B cell (primary cell): ENCODE data around the gene NTRK3. TPM values are rescaled to one million over a fixed set of nuclear protein-coding genes. Genes with fewer than 3 reads are reported as not detected.
A peak's percentile ranks its signal among the peaks of the same experiment; 100 is the strongest.

Source experiments
- ATAC-seq: fragments of 200-7000 bp; cut with Tn5 transposase; one replicate; pipeline ENCODE4 v1.10.0; 2021; ENCODE audit warnings: low read depth, mild to moderate bottlenecking, moderate number of reproducible peaks, moderate library complexity
- CTCF ChIA-PET: fragments of 350-600 bp; sonication (Branson Sonifier 250); formaldehyde crosslinking; loops from one replicate; lab custom pipeline; 2021; ENCODE audit warnings: antibody characterized with exemption, inconsistent platforms; lab: Charles Lee
- POLR2A ChIA-PET: fragments of 350-600 bp; sonication (Branson Sonifier 250); formaldehyde crosslinking; loops from one replicate; lab custom pipeline; 2021; ENCODE audit warnings: antibody characterized with exemption; lab: Charles Lee
- DNase-seq: peaks from one replicate; pipeline ENCODE4 v3.0.0; 2013
- H2AFZ ChIP-seq: 2 replicates; pipeline ENCODE4 v1.6.1; 2012; ENCODE audit warnings: mild to moderate bottlenecking, low read depth, low read length; ENCODE audit not compliant: insufficient read depth, poor library complexity, severe bottlenecking
- H3K27ac ChIP-seq, 2 donors: 1 replicate in 1 of 2; 2 replicates in 1 of 2; pipeline ENCODE4 v1.5.1; 2012 to 2013; ENCODE audit warnings: low read length in 2 of 2, mild to moderate bottlenecking in 2 of 2, moderate library complexity in 1 of 2
- H3K27me3 ChIP-seq, 4 experiments: fragments of 200-600 bp in 1 of 4; sonication (generic) in 1 of 4; replicated peaks in 1 of 4; 1 replicate in 2 of 4; 2 replicates in 2 of 4; pipeline versions ENCODE4 v1.6.1 to v1.7.0; 2013 to 2016; ENCODE audit warnings: low read length in 3 of 4, mild to moderate bottlenecking in 2 of 4, mixed read lengths in 1 of 4, moderate library complexity in 1 of 4; ENCODE audit not compliant: insufficient read depth in 4 of 4, control insufficient read depth in 3 of 4; ENCODE audit errors: control extremely low read depth in 1 of 4
- H3K36me3 ChIP-seq, 2 experiments: replicated peaks in 1 of 2; 1 replicate in 1 of 2; 2 replicates in 1 of 2; pipeline versions ENCODE4 v1.6.1 to v1.7.1; 2013; ENCODE audit warnings: low read length in 1 of 2; ENCODE audit not compliant: insufficient read depth in 2 of 2, control insufficient read depth in 1 of 2; ENCODE audit errors: control extremely low read depth in 1 of 2, extremely low read depth in 1 of 2
- H3K4me1 ChIP-seq, 2 donors: fragments of 200-600 bp in 1 of 2; sonication (generic) in 1 of 2; 1 replicate in 1 of 2; 2 replicates in 1 of 2; pipeline versions ENCODE4 v1.5.1 to v1.6.1; 2013 to 2017; ENCODE audit warnings: low read length in 2 of 2; ENCODE audit not compliant: control insufficient read depth in 2 of 2, insufficient read depth in 2 of 2
- H3K4me2 ChIP-seq: replicated peaks from 2 replicates; pipeline ENCODE3; 2012; ENCODE audit warnings: mild to moderate bottlenecking, low read depth, low read length; ENCODE audit not compliant: poor library complexity, severe bottlenecking
- H3K4me3 ChIP-seq, 5 experiments: fragments of 200-600 bp in 1 of 5; sonication (generic) in 1 of 5; 1 replicate in 3 of 5; 2 replicates in 2 of 5; pipeline versions ENCODE4 v1.5.1 to v1.7.0; 2011 to 2016; ENCODE audit warnings: low read length in 4 of 5, mild to moderate bottlenecking in 4 of 5, low read depth in 2 of 5, control low read depth in 1 of 5, moderate library complexity in 1 of 5; ENCODE audit not compliant: insufficient read depth in 1 of 5; ENCODE audit errors: control extremely low read depth in 1 of 5, extremely low read depth in 1 of 5
- H3K79me2 ChIP-seq: fragments of 200-600 bp; sonication (generic); one replicate; pipeline ENCODE4 v1.6.0; 2016; ENCODE audit warnings: low read length; ENCODE audit not compliant: control insufficient read depth, insufficient read depth
- H3K9ac ChIP-seq: fragments of 200-600 bp; sonication (generic); 2 replicates; pipeline ENCODE4 v1.6.1; 2017; ENCODE audit warnings: mild to moderate bottlenecking, low read length, moderate library complexity
- H3K9me3 ChIP-seq, 3 donors: one replicate each; pipeline versions ENCODE4 v1.6.1 to v1.7.1; 2013; ENCODE audit warnings: low read length in 2 of 3; ENCODE audit not compliant: control insufficient read depth in 2 of 3, insufficient read depth in 1 of 3; ENCODE audit errors: control extremely low read depth in 1 of 3
- H4K20me1 ChIP-seq: 2 replicates; pipeline ENCODE4 v1.6.0; 2012; ENCODE audit warnings: mild to moderate bottlenecking, low read length; ENCODE audit not compliant: insufficient read depth, control insufficient read depth, poor library complexity, severe bottlenecking
- H3K27ac Mint-ChIP-seq: one replicate; pipeline ENCODE4 v1.8.0; 2021; ENCODE audit warnings: mixed read lengths
- H3K27me3 Mint-ChIP-seq: one replicate; pipeline ENCODE4 v1.8.0; 2021; ENCODE audit warnings: mixed read lengths
- H3K4me1 Mint-ChIP-seq: one replicate; pipeline ENCODE4 v1.8.0; 2021; ENCODE audit warnings: mixed read lengths
- H3K4me3 Mint-ChIP-seq: one replicate; pipeline ENCODE4 v1.8.0; 2021; ENCODE audit warnings: mixed read lengths
- H3K9me3 Mint-ChIP-seq: one replicate; pipeline ENCODE4 v1.8.0; 2022; ENCODE audit warnings: mixed read lengths; ENCODE audit not compliant: insufficient read depth
- CTCF ChIP-seq: fragments of 200-600 bp; IDR thresholded peaks from one replicate; pipeline ENCODE4 v1.8.0; 2022; ENCODE audit warnings: antibody characterized with exemption, mild to moderate bottlenecking
- EZH2 ChIP-seq: IDR thresholded peaks from 2 replicates; pipeline ENCODE4 v1.6.1; 2012; ENCODE audit warnings: borderline replicate concordance, low read depth, mild to moderate bottlenecking, moderate library complexity, low read length; ENCODE audit not compliant: insufficient read depth, poor library complexity, severe bottlenecking
- WGBS: methylation state at CpG from one replicate; pipeline ENCODE4 v1.1.5; 2013; ENCODE audit warnings: missing lambda C conversion rate; ENCODE audit not compliant: insufficient coverage; 5-methylcytosine and 5-hydroxymethylcytosine counted together
- intact Hi-C: fragments of 100-400 bp; cut with micrococcal nuclease; formaldehyde crosslinking; loops from one replicate; pipeline ENCODE4 v1.10.0; 2022
- polyA plus RNA-seq: library from polyadenylated mRNA; depleted of rRNA; stranded (reverse); fragments of >200 nt; gene quantifications from 2 replicates; pipeline ENCODE4 v1.2.3, GENCODE V29; 2012
- total RNA-seq, 2 donors: library from RNA; stranded (reverse); fragments of 120-200 nt in 1 of 2; gene quantifications; 1 replicate in 1 of 2; 2 replicates in 1 of 2; pipeline versions ENCODE4 v1.2.3 to v1.2.4, GENCODE V29; 2013 to 2022

Gene NTRK3
- total and polyA plus RNA-seq, 2 donors (not counting 1 experiment from before 2014, with no cell fraction given) = not detected

GRCh38 chr15:88275804-88276203 is 19.3 kb upstream of the NTRK3 start:
- POLR2A ChIA-PET = no interaction called here
- H3K9me3 Mint-ChIP-seq = no peaks in the 10 kb centered on the region
- Histone ChIP-seq H3K4me2 (no peak overlapping the region), H3K27ac (no peak overlapping the region), H3K27me3 (no peaks in the 10 kb centered on the region), H2AFZ (no peak overlapping the region), H3K4me1 (no peaks in the 10 kb centered on the region), H3K9ac (no peak overlapping the region), H3K79me2 (no peaks in the 10 kb centered on the region), H3K36me3 (no peaks in the 10 kb centered on the region), H4K20me1 (no peaks in the 10 kb centered on the region), H3K9me3 (no peaks in the 10 kb centered on the region), H3K4me3 (no peak overlapping the region)
- H3K27me3 Mint-ChIP-seq = peaks cover 29% of the 10 kb centered on the region
- no peaks in the 10 kb centered on the region for H3K4me1 Mint-ChIP-seq
- H3K4me3 Mint-ChIP-seq = no peak overlapping the region
- DNase-seq = no peak
- no peak for ATAC-seq
- TF ChIP-seq CTCF (no peak), EZH2 (no peak)
- intact Hi-C loops = no loop called here
- no peak overlapping the region for H3K27ac Mint-ChIP-seq
- CTCF ChIA-PET = interaction anchor here (1.1 to 2.8 kb wide), 5 partner anchors 8 to 30 kb away, joined by 3 to 13 read pairs (median 5); no protein-coding TSS in a partner anchor
- 95% methylated on average over 4 of the region's 10 CpGs for WGBS

GRCh38 chr15:88274553-88275460 is 18.3 kb upstream of the NTRK3 start:
- no peaks in the 10 kb centered on the region for H3K36me3 ChIP-seq
- no peaks in the 10 kb centered on the region for H4K20me1 ChIP-seq
- H3K9me3 ChIP-seq = no peaks in the 10 kb centered on the region
- no peaks in the 10 kb centered on the region for H3K79me2 ChIP-seq
- intact Hi-C loops = no loop called here
- no peak overlapping the region for H3K4me2 ChIP-seq
- Mint-ChIP-seq H3K27ac (no peak overlapping the region), H3K27me3 (peaks cover 31% of the 10 kb centered on the region), H3K9me3 (no peaks in the 10 kb centered on the region), H3K4me1 (no peaks in the 10 kb centered on the region), H3K4me3 (no peak overlapping the region)
- H3K4me3 ChIP-seq = no peak overlapping the region
- TF ChIP-seq EZH2 (no peak), CTCF (peak; percentile 78)
- H2AFZ ChIP-seq = no peak overlapping the region
- ATAC-seq (no peak), DNase-seq (peak; percentile 50)
- H3K27me3 ChIP-seq = no peaks in the 10 kb centered on the region
- no peak overlapping the region for H3K27ac ChIP-seq
- POLR2A ChIA-PET = no interaction called here
- CTCF ChIA-PET = interaction anchor here (1.1 to 2.8 kb wide), 5 partner anchors 9 to 29 kb away, joined by 3 to 13 read pairs (median 4); no protein-coding TSS in a partner anchor
- WGBS = 36% methylated on average over 8 of the region's 11 CpGs
- H3K4me1 ChIP-seq = no peaks in the 10 kb centered on the region
- no peak overlapping the region for H3K9ac ChIP-seq
